ENCODE measurements around the gene PPP2R5A. TPM values are rescaled to one million over a fixed set of nuclear protein-coding genes. Genes with fewer than 3 reads are reported as not detected.

Gene PPP2R5A
- total and polyA plus RNA-seq, 12 donors = 44.2 to 86.8 (median 57.3) TPM

- H3K9me3 ChIP-seq = no peaks in the 10 kb centered on the region
- intact Hi-C loops (cut with DNase I) = no loop called here
Measured at GRCh38 chr1:212341090-212341489, 55.9 kb downstream of the PPP2R5A start.

GRCh38 chr1:212344905-212345304 lies 59.7 kb downstream of the PPP2R5A start:
- intact Hi-C loops (cut with DNase I) = no loop called here
- H3K27me3 ChIP-seq = no peaks in the 10 kb centered on the region
- ATAC-seq (no peak), DNase-seq (no peak)
- no peak overlapping the region for H3K4me3 ChIP-seq
- no peak for TF ChIP-seq CTCF (IDR thresholded peaks at IDR 0.05)
- H3K36me3 ChIP-seq = peaks cover 0 to 96% (median 29%) of the 10 kb centered on the region in 9 donors
- 98 to 100% methylated on average over 4 of the region's 4 CpGs for WGBS, 2 donors
- H3K9me3 ChIP-seq = no peaks in the 10 kb centered on the region
- no peak overlapping the region for H3K27ac ChIP-seq
- H3K4me1 ChIP-seq = peaks cover 0 to 6% (median 0%) of the 10 kb centered on the region in 9 donors

More at GRCh38 chr1:212341090-212341489, 55.9 kb downstream of the PPP2R5A start:
- WGBS, 2 donors = 78 to 95% methylated on average over 1 of the region's 1 CpG
- no peaks in the 10 kb centered on the region for H3K27me3 ChIP-seq
- TF ChIP-seq CTCF (IDR thresholded peaks at IDR 0.05) = no peak
- ATAC-seq (no peak), DNase-seq (no peak)
- peaks cover 0 to 6% (median 0%) of the 10 kb centered on the region in 9 donors for H3K4me1 ChIP-seq
- H3K4me3 ChIP-seq = no peak overlapping the region
- no peak overlapping the region for H3K27ac ChIP-seq
- H3K36me3 ChIP-seq = peaks cover 0 to 96% (median 11%) of the 10 kb centered on the region in 9 donors

- no peak for TF ChIP-seq CTCF (IDR thresholded peaks at IDR 0.05)
- DNase-seq = no peak
- no peak overlapping the region for H3K27ac ChIP-seq
- H3K9me3 ChIP-seq = no peaks in the 10 kb centered on the region
- H3K36me3 ChIP-seq = peaks cover 0 to 100% (median 29%) of the 10 kb centered on the region in 9 donors
- intact Hi-C loops (cut with DNase I) = no loop called here
- H3K27me3 ChIP-seq = no peaks in the 10 kb centered on the region
- peaks cover 0 to 6% (median 0%) of the 10 kb centered on the region in 9 donors for H3K4me1 ChIP-seq
- WGBS, 2 donors = 90 to 94% methylated on average over 1 of the region's 1 CpG
- no peak for ATAC-seq
- H3K4me3 ChIP-seq = no peak overlapping the region
Measured at GRCh38 chr1:212346601-212347000, 61.4 kb downstream of the PPP2R5A start.

- no peak overlapping the region for H3K4me3 ChIP-seq
- DNase-seq (no peak), ATAC-seq (no peak)
- 95% methylated on average over 10 of the region's 10 CpGs for WGBS, 2 donors
- H3K27me3 ChIP-seq = no peaks in the 10 kb centered on the region
- H3K9me3 ChIP-seq = no peaks in the 10 kb centered on the region
- no peak for TF ChIP-seq CTCF (IDR thresholded peaks at IDR 0.05)
- intact Hi-C loops (cut with DNase I) = no loop called here
- H3K27ac ChIP-seq = no peak overlapping the region
- peaks cover 0 to 100% (median 54%) of the 10 kb centered on the region in 9 donors for H3K36me3 ChIP-seq
- no peaks in the 10 kb centered on the region for H3K4me1 ChIP-seq
Measured at GRCh38 chr1:212351588-212352362, 66.6 kb downstream of the PPP2R5A start.

Data from heart right ventricle (tissue), 16 donors.